ENCODE data around the gene PRDM11.
"Not testable (repeated sequence)": the region's sequence is repeated elsewhere in the genome, so short reads cannot be mapped to it uniquely, and the experiment has no call there.

Gene PRDM11

GRCh38 chr11:45113807-45114206, 32.6 kb upstream of the PRDM11 start:
- H3K27ac ChIP-seq: no peak overlapping the region

GRCh38 chr11:45127836-45128235, 18.6 kb upstream of the PRDM11 start:
- H3K27me3 ChIP-seq (replicated peaks); DNase-seq; H3K36me3 ChIP-seq (replicated peaks); H3K27ac ChIP-seq; H3K4me3 ChIP-seq (ENCODE audit: low read depth, low read length); in situ Hi-C loops (cut with HindIII; ENCODE audit: low pct_ligation_motif_present, low sequenced_read_pairs): not testable (repeated sequence)

More at GRCh38 chr11:45113807-45114206, 32.6 kb upstream of the PRDM11 start:
- H3K36me3 ChIP-seq (replicated peaks): no peaks in the 10 kb centered on the region
- TF ChIP-seq CTCF (IDR thresholded peaks at IDR 0.05; ENCODE audit: low read depth, low read length, missing control alignments): no peak
- in situ Hi-C loops (cut with HindIII; ENCODE audit: low pct_ligation_motif_present, low sequenced_read_pairs): loop anchor here (25.0 kb wide), 1 partner anchor 223 kb away; no protein-coding TSS in a partner anchor
- H3K27me3 ChIP-seq (replicated peaks): peaks cover 2% of the 10 kb centered on the region
- H3K4me3 ChIP-seq (ENCODE audit: low read depth, low read length): no peak overlapping the region
- no peak for DNase-seq

- Histone ChIP-seq H3K27me3 (replicated peaks) (peaks cover 3% of the 10 kb centered on the region), H3K27ac (no peak overlapping the region), H3K36me3 (replicated peaks) (no peaks in the 10 kb centered on the region), H3K4me3 (ENCODE audit: low read depth, low read length) (no peak overlapping the region)
- TF ChIP-seq CTCF (IDR thresholded peaks at IDR 0.05; ENCODE audit: low read depth, low read length, missing control alignments): no peak
- DNase-seq: no peak
- in situ Hi-C loops (cut with HindIII; ENCODE audit: low pct_ligation_motif_present, low sequenced_read_pairs): no loop called here
Measured at GRCh38 chr11:45133878-45134277, 12.6 kb upstream of the PRDM11 start.

- DNase-seq: no peak
- in situ Hi-C loops (cut with HindIII; ENCODE audit: low pct_ligation_motif_present, low sequenced_read_pairs): no loop called here
- no peak overlapping the region for H3K4me3 ChIP-seq (ENCODE audit: low read depth, low read length)
Measured at GRCh38 chr11:45141171-45141570, 5.3 kb upstream of the PRDM11 start.

GRCh38 chr11:45141631-45142030, 4.8 kb upstream of the PRDM11 start:
- Histone ChIP-seq H3K36me3 (replicated peaks) (no peaks in the 10 kb centered on the region), H3K27ac (no peak overlapping the region), H3K27me3 (replicated peaks) (peaks cover 18% of the 10 kb centered on the region), H3K4me3 (ENCODE audit: low read depth, low read length) (no peak overlapping the region)
- in situ Hi-C loops (cut with HindIII; ENCODE audit: low pct_ligation_motif_present, low sequenced_read_pairs): no loop called here
- no peak for DNase-seq
- TF ChIP-seq CTCF (IDR thresholded peaks at IDR 0.05; ENCODE audit: low read depth, low read length, missing control alignments): no peak

More at GRCh38 chr11:45141171-45141570, 5.3 kb upstream of the PRDM11 start:
- TF ChIP-seq CTCF (IDR thresholded peaks at IDR 0.05; ENCODE audit: low read depth, low read length, missing control alignments): no peak
- no peaks in the 10 kb centered on the region for H3K36me3 ChIP-seq (replicated peaks)
- no peak overlapping the region for H3K27ac ChIP-seq
- peaks cover 18% of the 10 kb centered on the region for H3K27me3 ChIP-seq (replicated peaks)

GRCh38 chr11:45142241-45143055, 4.0 kb upstream of the PRDM11 start:
- in situ Hi-C loops (cut with HindIII; ENCODE audit: low pct_ligation_motif_present, low sequenced_read_pairs): no loop called here
- Histone ChIP-seq H3K36me3 (replicated peaks) (no peaks in the 10 kb centered on the region), H3K27me3 (replicated peaks) (peaks cover 18% of the 10 kb centered on the region), H3K27ac (no peak overlapping the region), H3K4me3 (ENCODE audit: low read depth, low read length) (no peak overlapping the region)
- TF ChIP-seq CTCF (IDR thresholded peaks at IDR 0.05; ENCODE audit: low read depth, low read length, missing control alignments): no peak
- no peak for DNase-seq
